GM23338 (cell line): ENCODE data around the gene SPIRE1. TPM values are rescaled to one million over a fixed set of nuclear protein-coding genes. Genes with fewer than 3 reads are reported as not detected.

Experiments used
- ATAC-seq: fragments of 200-7000 bp; cut with Tn5 transposase; 3 replicates; pipeline ENCODE4 v1.9.1; 2020
- DNase-seq: peaks from one replicate; pipeline ENCODE4 v3.0.0-alpha.2; 2015; ENCODE audit warnings: low spot score
- H2AFZ ChIP-seq: fragments of 200-600 bp; sonication (generic); 2 replicates; pipeline ENCODE4 v1.8.0; 2016; ENCODE audit warnings: antibody characterized with exemption, mild to moderate bottlenecking, moderate library complexity
- H3F3A ChIP-seq: fragments of 200-600 bp; sonication (generic); replicated peaks from 2 replicates; pipeline ENCODE4 v1.8.0; 2017; ENCODE audit warnings: antibody characterized with exemption, mixed run types, low read depth
- H3K27ac ChIP-seq: fragments of 200-600 bp; sonication (generic); 2 replicates; pipeline ENCODE4 v1.6.1; 2016; ENCODE audit warnings: low read depth
- H3K27me3 ChIP-seq: fragments of 200-600 bp; sonication (generic); 2 replicates; pipeline ENCODE4 v1.8.0; 2016; ENCODE audit warnings: mild to moderate bottlenecking, mixed run types, moderate library complexity; ENCODE audit not compliant: insufficient read depth
- H3K36me3 ChIP-seq: fragments of 200-600 bp; sonication (generic); 2 replicates; pipeline ENCODE4 v1.8.0; 2016; ENCODE audit warnings: mild to moderate bottlenecking; ENCODE audit not compliant: insufficient read depth
- H3K4me1 ChIP-seq: fragments of 200-600 bp; sonication (generic); 2 replicates; pipeline ENCODE4 v1.8.0; 2016; ENCODE audit warnings: mild to moderate bottlenecking, moderate library complexity; ENCODE audit not compliant: insufficient read depth
- H3K4me2 ChIP-seq: fragments of 200-600 bp; sonication (generic); 2 replicates; pipeline ENCODE4 v1.7.1; 2017; ENCODE audit warnings: mixed run types
- H3K4me3 ChIP-seq: fragments of 200-600 bp; sonication (generic); 2 replicates; pipeline ENCODE4 v1.6.1; 2016; ENCODE audit warnings: mixed run types
- H3K79me2 ChIP-seq: fragments of 200-600 bp; sonication (generic); replicated peaks from 2 replicates; pipeline ENCODE4 v1.8.0; 2017; ENCODE audit warnings: mild to moderate bottlenecking; ENCODE audit not compliant: insufficient read depth
- H3K9me2 ChIP-seq: fragments of 200-600 bp; sonication (generic); 2 replicates; pipeline ENCODE4 v1.8.0; 2017; ENCODE audit not compliant: insufficient read depth
- H4K20me1 ChIP-seq: fragments of 200-600 bp; sonication (generic); replicated peaks from 2 replicates; pipeline ENCODE4 v1.8.0; 2017; ENCODE audit warnings: mild to moderate bottlenecking; ENCODE audit not compliant: insufficient read depth
- H3K27ac Mint-ChIP-seq: 2 replicates; pipeline ENCODE4 v1.8.0; 2020; ENCODE audit warnings: inconsistent platforms, mild to moderate bottlenecking, moderate library complexity, mixed read lengths
- H3K27me3 Mint-ChIP-seq: 3 replicates; pipeline ENCODE4 v1.8.0; 2022; ENCODE audit warnings: low read depth, mild to moderate bottlenecking, moderate library complexity, mixed read lengths, inconsistent platforms; ENCODE audit not compliant: insufficient read depth, poor library complexity
- H3K36me3 Mint-ChIP-seq: 3 replicates; pipeline ENCODE4 v1.8.0; 2021; ENCODE audit warnings: low read depth, mild to moderate bottlenecking, inconsistent platforms, moderate library complexity, mixed read lengths
- H3K4me1 Mint-ChIP-seq: 3 replicates; pipeline ENCODE4 v1.8.0; 2020; ENCODE audit warnings: mild to moderate bottlenecking, inconsistent platforms, mixed read lengths
- H3K4me3 Mint-ChIP-seq: 3 replicates; pipeline ENCODE4 v1.8.0; 2021; ENCODE audit warnings: moderate library complexity, mild to moderate bottlenecking, inconsistent platforms, mixed read lengths
- H3K9me3 Mint-ChIP-seq: 3 replicates; pipeline ENCODE4 v1.8.0; 2020; ENCODE audit warnings: moderate library complexity, mild to moderate bottlenecking, inconsistent platforms, mixed read lengths
- CREB1 ChIP-seq: fragments of 250-450 bp; sonication (Bioruptor Pico); IDR thresholded peaks from 2 replicates; pipeline ENCODE4 v1.5.0; 2020; ENCODE audit warnings: low read depth, mild to moderate bottlenecking, moderate library complexity
- CTCF ChIP-seq, 2 experiments: fragments of 200-600 bp in 1 of 2; sonication (generic) in 1 of 2; conservative IDR thresholded peaks; 2 replicates each; pipeline versions ENCODE4 v1.5.1 to v1.6.1; 2016 to 2017; ENCODE audit warnings: antibody characterized with exemption in 2 of 2, low read depth in 2 of 2, mild to moderate bottlenecking in 2 of 2, moderate library complexity in 1 of 2
- ETS1 ChIP-seq: IDR thresholded peaks from 2 replicates; pipeline ENCODE4 v1.6.1; 2016; ENCODE audit warnings: antibody characterized with exemption
- EZH2 ChIP-seq: fragments of 200-600 bp; sonication (generic); IDR thresholded peaks from one replicate; pipeline ENCODE4 v1.8.0; 2017; ENCODE audit warnings: antibody characterized with exemption, mild to moderate bottlenecking, low read depth; ENCODE audit not compliant: unreplicated experiment
- EZH2phosphoT487 ChIP-seq: fragments of 200-600 bp; sonication (generic); IDR thresholded peaks from one replicate; pipeline ENCODE4 v1.8.1; 2018; ENCODE audit warnings: antibody characterized with exemption; ENCODE audit not compliant: unreplicated experiment
- POLR2AphosphoS5 ChIP-seq: IDR thresholded peaks from 2 replicates; pipeline ENCODE4 v1.6.1; 2016; ENCODE audit warnings: antibody characterized with exemption, low read depth
- REST ChIP-seq: IDR thresholded peaks from one replicate; pipeline ENCODE4 v1.6.1; 2018; ENCODE audit warnings: antibody characterized with exemption; ENCODE audit not compliant: unreplicated experiment
- STAT1 ChIP-seq: IDR thresholded peaks from one replicate; pipeline ENCODE4 v1.6.1; 2016; ENCODE audit warnings: antibody characterized with exemption; ENCODE audit not compliant: unreplicated experiment
- polyA plus RNA-seq: library from polyadenylated mRNA; unstranded; fragments of >200 nt; fragmentation: Nextera tagmentation; extraction: Ambion mirVana; gene quantifications from 2 replicates; pipeline ENCODE4 v1.2.1, GENCODE V29; 2016
- total RNA-seq: library from RNA; depleted of rRNA; stranded (reverse); fragments of >200 nt; shearing (Covaris generic); gene quantifications from 2 replicates; pipeline ENCODE4 v1.2.3, GENCODE V29; 2014

SPIRE1 gene
- total and polyA plus RNA-seq, 2 experiments from 2014 or later, result 2.9 to 15.5 TPM

GRCh38 chr18:12606592-12607315 lies 51.2 kb downstream of the SPIRE1 start:
- peaks cover 36% of the 10 kb centered on the region for H3K4me1 ChIP-seq
- H3K79me2 ChIP-seq, result no peaks in the 10 kb centered on the region
- Mint-ChIP-seq H3K27ac (peak overlapping the region; percentile 35; the same call in 1 of the 2 replicates), H3K4me3 (no peak overlapping the region), H3K4me1 (peaks cover 39% of the 10 kb centered on the region), H3K27me3 (no peaks in the 10 kb centered on the region), H3K36me3 (no peaks in the 10 kb centered on the region), H3K9me3 (no peaks in the 10 kb centered on the region)
- no peaks in the 10 kb centered on the region for H3K36me3 ChIP-seq
- H3K27me3 ChIP-seq, result no peaks in the 10 kb centered on the region
- no peaks in the 10 kb centered on the region for H3K9me2 ChIP-seq
- H3K4me2 ChIP-seq, result no peak overlapping the region
- 0 out of 2 replicates have a peak overlapping the region, but pooled peaks have one; percentile 58 for H3K27ac ChIP-seq
- H4K20me1 ChIP-seq, result no peaks in the 10 kb centered on the region; the same call in 1 of the 2 replicates
- H2AFZ ChIP-seq, result no peak overlapping the region
- TF ChIP-seq EZH2 (no peak), REST (no peak), CREB1 (CRISPR knock-in tag) (no peak), POLR2AphosphoS5 (no peak), ETS1 (no peak), STAT1 (no peak)
- DNase-seq, result no peak
- no peaks in the 10 kb centered on the region for H3F3A ChIP-seq
- ATAC-seq, result no peak
- H3K4me3 ChIP-seq, result no peak overlapping the region

GRCh38 chr18:12604445-12605007 lies 53.4 kb downstream of the SPIRE1 start:
- H3K27ac Mint-ChIP-seq, result no peak overlapping the region
- Histone ChIP-seq H3K27me3 (no peaks in the 10 kb centered on the region), H3K4me1 (peaks cover 23% of the 10 kb centered on the region), H2AFZ (no peak overlapping the region), H4K20me1 (no peaks in the 10 kb centered on the region), H3K9me2 (no peaks in the 10 kb centered on the region), H3K36me3 (no peaks in the 10 kb centered on the region), H3F3A (no peaks in the 10 kb centered on the region), H3K4me3 (no peak overlapping the region), H3K4me2 (no peak overlapping the region), H3K27ac (no peak overlapping the region), H3K79me2 (no peaks in the 10 kb centered on the region)
- H3K9me3 Mint-ChIP-seq, result no peaks in the 10 kb centered on the region
- ATAC-seq (no peak), DNase-seq (no peak)
- H3K4me3 Mint-ChIP-seq, result no peak overlapping the region
- H3K36me3 Mint-ChIP-seq, result no peaks in the 10 kb centered on the region
- TF ChIP-seq EZH2phosphoT487 (no peak), CTCF (conservative IDR thresholded peaks at IDR 0.05; ENCODE audit: low read depth in 2 of 2) (peak in 1 of 2 experiments; percentile 32; a peak in 2 of 4 replicates)
- H3K4me1 Mint-ChIP-seq, result peaks cover 23% of the 10 kb centered on the region; the same call in 2 of the 3 replicates
- no peaks in the 10 kb centered on the region for H3K27me3 Mint-ChIP-seq
